H1 (cell line): Measurements from ENCODE around the gene ADAM19. TPM values are rescaled to one million over a fixed set of nuclear protein-coding genes. Genes with fewer than 3 reads are reported as not detected.

ENCODE experiments used
- SIN3A ChIP-seq, 2 experiments: IDR thresholded peaks in 1 of 2; conservative IDR thresholded peaks in 1 of 2; 2 replicates each; pipeline ENCODE4 v1.6.1; 2011 to 2012; ENCODE audit warnings: low read length in 2 of 2, improper control_type of control experiment in 1 of 2, low read depth in 1 of 2, mild to moderate bottlenecking in 1 of 2
- polyA plus RNA-seq, 7 experiments: library from polyadenylated mRNA; depleted of rRNA in 3 of 7; stranded (reverse) in 5 of 7; unstranded in 2 of 7; fragments of >200 nt in 5 of 7; fragments of 200-250 nt in 2 of 7; gene quantifications; 1 replicate in 5 of 7; 2 replicates in 1 of 7; 4 replicates in 1 of 7; pipeline versions ENCODE4 v1.2.1 to v1.2.3, GENCODE V29; 2011 to 2013; ENCODE audit warnings: missing spikeins in 2 of 7, mixed read lengths in 2 of 7
- total RNA-seq: library from RNA; stranded (reverse); fragmentation: NEBNext Ultra II Directional; extraction: Animal tissue kit (Norgen Biotek cat#: 25700); gene quantifications from 2 replicates; pipeline ENCODE4 v1.2.1, GENCODE V29; 2021

The ADAM19 gene
- total and polyA plus RNA-seq, 2 of the 8 experiments (the other 6 are each of a cell fraction or from before 2014, with no cell fraction given) = 6.5 to 22.7 TPM

- TF ChIP-seq SIN3A (conservative IDR thresholded peaks at IDR 0.05 in 1 of 2, IDR thresholded peaks at IDR 0.05 in 1 of 2; ENCODE audit: low read depth in 1 of 2, low read length in 2 of 2) = no peak
Observed at GRCh38 chr5:157590478-157590877, 14.9 kb upstream of the ADAM19 start (continued).
